Mucosa of descending colon (tissue), 3 donors: ENCODE measurements around the gene CACNA1D. TPM values are rescaled to one million over a fixed set of nuclear protein-coding genes. Genes with fewer than 3 reads are reported as not detected.

Experiments used
- ATAC-seq: fragments of 200-7000 bp; cut with Tn5 transposase; one replicate; pipeline ENCODE4 v1.9.1; 2020; ENCODE audit warnings: mild to moderate bottlenecking, moderate library complexity
- DNase-seq, 3 donors: peaks; one replicate each; pipeline ENCODE4 v3.0.0-alpha.2; 2020
- H3K36me3 ChIP-seq: fragments of 200-600 bp; one replicate; pipeline ENCODE4 v1.8.0; 2021; ENCODE audit warnings: low read depth, mild to moderate bottlenecking
- H3K4me1 ChIP-seq: fragments of 200-600 bp; one replicate; pipeline ENCODE4 v1.8.0; 2021; ENCODE audit warnings: low read depth, mild to moderate bottlenecking
- H3K4me3 ChIP-seq: fragments of 200-600 bp; one replicate; pipeline ENCODE4 v1.8.0; 2021; ENCODE audit warnings: mild to moderate bottlenecking
- H3K9me3 ChIP-seq: fragments of 200-600 bp; one replicate; pipeline ENCODE4 v1.8.0; 2021; ENCODE audit warnings: mild to moderate bottlenecking
- intact Hi-C, 2 donors: fragments of 100-400 bp; cut with DNase I in 1 of 2; cut with micrococcal nuclease in 1 of 2; formaldehyde crosslinking; loops; one replicate each; pipeline versions ENCODE4 v1.11.0 to v1.11.1; 2022; cut with DNase I, micrococcal nuclease
- total RNA-seq, 3 donors: library from RNA; stranded (reverse); fragmentation: NEBNext Ultra II Directional in 2 of 3; extraction: Animal tissue kit (Norgen Biotek cat#: 25700) in 2 of 3; gene quantifications; one replicate each; pipeline versions ENCODE4 v1.2.1 to v1.2.4, GENCODE V29; 2021 to 2023
- TF ChIP-seq, protein P1 (sequence below): fragments of 200-600 bp; IDR thresholded peaks from one replicate; pipeline ENCODE4 v1.8.0; 2022; ENCODE audit warnings: antibody characterized with exemption, mild to moderate bottlenecking
- donor health status: DM: no; HTN: no; CAD: no; lungs with moderate emphysema.
- donor health status: DM: no; HTN: no; CAD: no.
- donor health status: DM: no; HTN: yes; CAD: no.

Gene CACNA1D
- total RNA-seq, 3 donors from 2014 or later = 13.8 to 38.1 (median 22.2) TPM

GRCh38 chr3:53612508-53612907 lies 118.1 kb downstream of the CACNA1D start:
- H3K9me3 ChIP-seq = no peaks in the 10 kb centered on the region
- ATAC-seq = no peak

DNA sequence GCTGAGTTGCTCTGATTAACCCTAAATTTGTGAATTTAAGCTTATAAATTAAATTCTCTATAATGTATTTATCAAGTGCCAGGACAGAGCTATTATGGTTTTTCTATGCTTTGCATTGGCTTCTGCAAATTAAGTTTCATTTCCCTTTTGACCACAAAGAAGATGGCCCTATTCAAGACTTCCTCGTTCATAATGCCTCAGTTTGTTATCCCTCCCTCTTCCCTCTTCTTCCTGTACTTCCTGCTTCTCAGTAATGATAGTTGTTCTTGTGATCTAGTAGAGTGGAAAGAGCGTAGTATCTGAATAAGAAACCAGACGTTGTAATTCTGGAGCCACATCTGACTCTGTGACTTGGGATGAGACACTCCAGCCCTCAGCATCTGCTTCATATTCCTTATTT lies 118.7 kb downstream of the CACNA1D start:
- TF ChIP-seq, protein P1, sequence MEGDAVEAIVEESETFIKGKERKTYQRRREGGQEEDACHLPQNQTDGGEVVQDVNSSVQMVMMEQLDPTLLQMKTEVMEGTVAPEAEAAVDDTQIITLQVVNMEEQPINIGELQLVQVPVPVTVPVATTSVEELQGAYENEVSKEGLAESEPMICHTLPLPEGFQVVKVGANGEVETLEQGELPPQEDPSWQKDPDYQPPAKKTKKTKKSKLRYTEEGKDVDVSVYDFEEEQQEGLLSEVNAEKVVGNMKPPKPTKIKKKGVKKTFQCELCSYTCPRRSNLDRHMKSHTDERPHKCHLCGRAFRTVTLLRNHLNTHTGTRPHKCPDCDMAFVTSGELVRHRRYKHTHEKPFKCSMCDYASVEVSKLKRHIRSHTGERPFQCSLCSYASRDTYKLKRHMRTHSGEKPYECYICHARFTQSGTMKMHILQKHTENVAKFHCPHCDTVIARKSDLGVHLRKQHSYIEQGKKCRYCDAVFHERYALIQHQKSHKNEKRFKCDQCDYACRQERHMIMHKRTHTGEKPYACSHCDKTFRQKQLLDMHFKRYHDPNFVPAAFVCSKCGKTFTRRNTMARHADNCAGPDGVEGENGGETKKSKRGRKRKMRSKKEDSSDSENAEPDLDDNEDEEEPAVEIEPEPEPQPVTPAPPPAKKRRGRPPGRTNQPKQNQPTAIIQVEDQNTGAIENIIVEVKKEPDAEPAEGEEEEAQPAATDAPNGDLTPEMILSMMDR = no peak
- peaks cover 9% of the 10 kb centered on the region for H3K4me1 ChIP-seq
- intact Hi-C loops = no loop called here
- no peaks in the 10 kb centered on the region for H3K36me3 ChIP-seq
- DNase-seq = no peak
- no peak for ATAC-seq
- no peaks in the 10 kb centered on the region for H3K9me3 ChIP-seq
- H3K4me3 ChIP-seq = no peak overlapping the region

More at GRCh38 chr3:53612508-53612907, 118.1 kb downstream of the CACNA1D start:
- TF ChIP-seq, protein P1 = no peak
- Histone ChIP-seq H3K36me3 (no peaks in the 10 kb centered on the region), H3K4me1 (peaks cover 2% of the 10 kb centered on the region), H3K4me3 (no peak overlapping the region)
- intact Hi-C loops = no loop called here
- DNase-seq = no peak

- DNase-seq (no peak), ATAC-seq (no peak)
- Histone ChIP-seq H3K36me3 (no peaks in the 10 kb centered on the region), H3K9me3 (no peaks in the 10 kb centered on the region), H3K4me3 (no peak overlapping the region), H3K4me1 (peaks cover 14% of the 10 kb centered on the region)
- TF ChIP-seq, protein P1 = no peak
- intact Hi-C loops = no loop called here
These were observed 119.9 kb downstream of the CACNA1D start for GRCh38 chr3:53614307-53614706.

GRCh38 chr3:53616321-53616720 lies 121.9 kb downstream of the CACNA1D start:
- ATAC-seq = no peak
- DNase-seq = no peak
- Histone ChIP-seq H3K4me3 (no peak overlapping the region), H3K4me1 (peaks cover 14% of the 10 kb centered on the region), H3K36me3 (no peaks in the 10 kb centered on the region), H3K9me3 (no peaks in the 10 kb centered on the region)
- TF ChIP-seq, protein P1 = no peak
- intact Hi-C loops = no loop called here

DNA sequence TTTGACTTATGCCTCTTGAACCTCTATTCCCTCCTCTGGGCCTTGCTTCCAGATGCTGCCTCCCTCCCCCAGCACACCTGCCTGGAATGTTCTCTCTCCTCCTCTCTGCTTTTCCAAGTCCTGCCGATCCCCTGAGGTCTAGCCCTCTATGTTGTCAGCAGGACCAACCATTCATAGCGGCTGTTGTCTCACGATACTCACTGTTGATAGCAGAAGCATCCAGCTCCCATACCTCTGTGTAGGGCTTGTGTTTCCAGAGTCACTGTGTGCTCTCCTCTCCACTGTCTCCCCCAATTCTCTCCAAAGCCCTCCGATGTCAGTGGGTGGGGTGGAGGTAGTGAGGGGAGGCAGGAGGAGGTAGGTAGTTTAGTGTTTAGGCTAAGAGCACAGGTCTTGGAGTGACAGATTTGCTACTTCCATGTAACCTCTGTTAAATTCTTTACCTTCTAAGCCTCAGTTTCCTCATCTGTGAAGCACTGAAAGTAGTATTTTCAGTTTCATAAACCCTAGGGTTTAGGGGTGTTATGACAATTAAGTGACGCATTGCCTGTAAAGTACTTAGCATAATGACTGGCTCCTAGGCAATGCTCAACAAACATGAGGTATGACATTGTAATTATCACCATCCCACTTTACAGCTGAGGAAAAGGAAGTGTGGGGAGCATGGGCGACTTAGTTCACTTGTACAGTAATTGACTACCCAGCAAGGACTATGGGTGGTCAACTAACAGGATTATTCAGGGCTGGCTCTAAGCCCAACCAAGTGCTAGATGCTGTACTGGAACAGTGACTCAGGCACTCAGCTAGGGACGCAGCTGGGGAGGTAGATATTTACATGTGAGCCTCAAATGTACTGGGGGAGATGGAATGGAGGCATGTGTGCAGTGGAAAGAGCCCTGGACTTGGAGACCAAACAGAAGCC lies 122.8 kb downstream of the CACNA1D start:
- TF ChIP-seq, protein P1 = no peak
- Histone ChIP-seq H3K4me3 (no peak overlapping the region), H3K9me3 (no peaks in the 10 kb centered on the region), H3K36me3 (no peaks in the 10 kb centered on the region), H3K4me1 (peaks cover 14% of the 10 kb centered on the region)
- intact Hi-C loops = no loop called here
- DNase-seq (no peak), ATAC-seq (peak; percentile 65)
